ENCODE measurements around the gene SS18L1.
"Not testable (repeated sequence)": the region's sequence is repeated elsewhere in the genome, so short reads cannot be mapped to it uniquely, and the experiment has no call there.

Gene SS18L1

DNA sequence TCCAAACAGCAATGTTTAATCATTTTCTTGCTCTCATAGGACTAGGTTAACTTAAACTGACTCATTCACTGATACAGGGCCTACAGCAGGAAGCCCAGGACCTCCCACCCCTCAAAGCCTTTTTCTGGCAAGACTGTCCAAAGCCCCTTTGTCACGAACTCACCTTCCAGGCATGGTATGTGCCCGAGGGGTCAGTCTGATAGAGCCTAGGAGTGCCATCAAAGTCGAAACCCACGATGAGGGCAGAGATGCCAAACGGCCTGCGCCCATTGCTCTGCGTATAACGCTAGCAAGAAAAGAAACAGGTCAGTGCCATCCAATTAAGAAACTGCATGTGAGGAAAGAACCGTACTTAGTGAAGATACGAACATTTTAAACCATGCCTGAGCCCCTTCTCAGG, 4.7 kb upstream of the SS18L1 start:
- DNase-seq = no peak

DNA sequence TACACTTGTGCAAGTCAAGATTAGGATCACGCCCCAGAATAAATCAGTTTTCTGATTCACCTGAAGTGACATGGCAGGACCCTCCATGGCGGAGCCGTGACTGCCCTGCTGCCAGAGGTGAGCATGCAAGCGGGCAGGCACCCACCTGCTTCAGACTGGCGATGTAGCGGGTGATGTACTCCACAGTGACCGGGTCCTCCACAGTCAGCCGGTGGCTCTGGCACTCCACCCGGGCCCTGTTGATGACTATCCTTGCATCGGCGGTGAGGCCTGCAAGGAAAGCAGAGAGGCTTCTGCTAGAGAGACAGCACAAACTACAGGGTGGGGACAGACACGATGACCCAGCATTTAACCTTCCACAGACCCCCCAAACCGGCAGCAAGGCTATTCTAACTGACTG, 3.9 kb upstream of the SS18L1 start:
- no peak for DNase-seq

DNA sequence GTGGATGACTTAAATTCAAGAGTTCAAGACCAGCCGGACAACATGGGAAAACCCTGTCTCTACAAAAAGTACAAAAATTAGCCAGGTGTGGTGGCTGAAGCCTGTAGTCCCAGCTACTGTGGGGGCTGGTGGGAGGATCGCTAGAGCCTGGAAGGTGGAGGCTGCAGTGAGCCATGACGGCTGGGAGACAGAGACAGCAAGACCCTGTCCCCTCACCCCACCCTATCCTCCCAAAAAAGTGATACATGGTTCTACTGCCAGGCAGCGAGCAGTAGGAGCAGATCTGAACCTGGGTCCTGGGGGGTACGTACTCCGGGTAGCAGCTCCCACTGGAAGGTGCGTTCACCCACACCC, 2.5 kb upstream of the SS18L1 start:
- no peak for DNase-seq

DNA sequence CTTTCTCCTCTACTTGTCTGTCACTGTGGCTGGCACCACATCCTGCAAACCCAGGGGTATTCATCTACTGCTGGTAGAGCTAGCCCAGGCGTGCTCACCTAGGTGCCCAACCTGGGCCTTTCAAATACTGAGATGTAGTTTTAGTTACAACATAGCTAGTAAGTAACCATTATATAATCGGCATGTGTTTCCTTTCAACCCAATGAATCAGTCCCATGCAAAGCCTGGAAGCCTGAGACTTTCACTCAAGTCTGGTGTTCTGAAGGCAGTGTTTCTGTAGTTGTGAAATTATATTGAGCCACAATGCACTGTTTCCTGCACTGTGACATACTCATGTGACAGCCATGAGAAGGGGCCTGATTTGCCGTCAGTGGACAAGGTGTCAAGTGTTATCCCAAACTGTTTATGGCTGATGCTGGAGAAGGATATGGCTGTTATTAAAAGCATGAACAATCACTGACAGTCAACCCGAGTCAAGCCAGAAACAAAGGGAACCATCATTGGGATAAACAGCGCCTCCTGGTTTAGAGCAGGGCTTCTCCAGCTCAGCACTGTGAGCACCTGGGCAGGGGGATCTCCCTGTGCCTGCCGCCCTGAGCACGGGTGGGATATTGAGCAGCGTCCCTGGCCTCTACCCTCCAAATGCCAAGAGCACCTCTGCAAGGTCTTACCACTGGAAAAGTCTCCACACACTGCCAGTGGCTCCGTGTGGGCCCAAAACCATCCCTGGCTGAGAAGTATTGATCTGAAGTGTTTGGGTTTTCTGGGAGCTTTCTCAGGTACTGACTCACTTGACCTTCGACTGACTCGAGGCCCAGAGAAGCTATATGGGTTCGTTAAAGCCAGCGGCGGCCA, 1.9 kb upstream of the SS18L1 start:
- DNase-seq = no peak

DNA sequence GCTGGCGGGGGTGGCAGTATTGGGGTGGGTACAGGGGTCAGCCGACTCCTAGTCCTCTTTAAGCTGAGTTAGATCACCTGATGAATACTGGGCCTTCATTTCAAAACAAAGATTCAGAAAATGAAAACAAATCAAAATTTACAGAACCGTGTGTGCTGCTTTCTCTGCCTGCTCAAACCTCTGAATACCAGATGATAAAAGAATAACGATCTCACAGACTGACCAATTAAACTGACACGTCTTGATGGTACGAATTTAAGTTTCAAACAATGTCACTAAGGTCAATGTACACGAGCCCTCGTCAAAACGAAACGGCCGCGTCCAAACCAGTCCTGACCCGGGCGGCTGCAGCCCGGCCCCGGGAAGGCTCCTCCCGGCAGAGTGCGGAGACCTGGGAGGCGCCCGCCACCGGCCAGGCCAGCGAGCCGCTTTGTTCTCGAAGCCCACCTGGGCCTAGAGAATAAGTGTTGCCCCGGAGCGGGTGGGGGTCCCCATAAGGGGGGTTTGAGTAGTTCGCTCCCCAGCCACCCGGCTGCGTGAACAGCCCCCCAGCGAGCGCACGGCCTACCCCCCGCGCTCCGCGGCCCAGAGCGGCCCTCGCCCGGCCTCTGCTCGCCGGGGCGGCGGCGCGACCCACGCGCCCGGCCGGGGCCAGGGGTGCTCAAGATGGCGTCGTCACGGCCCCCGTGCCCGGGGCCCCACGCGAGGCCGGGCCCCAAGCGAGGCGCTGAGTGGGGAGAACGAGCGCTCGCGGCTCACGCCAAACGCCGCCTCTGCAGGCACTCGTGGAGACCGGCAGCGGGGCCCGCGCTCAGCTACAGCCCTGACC, 1.1 kb upstream of the SS18L1 start:
- DNase-seq = no peak

DNA sequence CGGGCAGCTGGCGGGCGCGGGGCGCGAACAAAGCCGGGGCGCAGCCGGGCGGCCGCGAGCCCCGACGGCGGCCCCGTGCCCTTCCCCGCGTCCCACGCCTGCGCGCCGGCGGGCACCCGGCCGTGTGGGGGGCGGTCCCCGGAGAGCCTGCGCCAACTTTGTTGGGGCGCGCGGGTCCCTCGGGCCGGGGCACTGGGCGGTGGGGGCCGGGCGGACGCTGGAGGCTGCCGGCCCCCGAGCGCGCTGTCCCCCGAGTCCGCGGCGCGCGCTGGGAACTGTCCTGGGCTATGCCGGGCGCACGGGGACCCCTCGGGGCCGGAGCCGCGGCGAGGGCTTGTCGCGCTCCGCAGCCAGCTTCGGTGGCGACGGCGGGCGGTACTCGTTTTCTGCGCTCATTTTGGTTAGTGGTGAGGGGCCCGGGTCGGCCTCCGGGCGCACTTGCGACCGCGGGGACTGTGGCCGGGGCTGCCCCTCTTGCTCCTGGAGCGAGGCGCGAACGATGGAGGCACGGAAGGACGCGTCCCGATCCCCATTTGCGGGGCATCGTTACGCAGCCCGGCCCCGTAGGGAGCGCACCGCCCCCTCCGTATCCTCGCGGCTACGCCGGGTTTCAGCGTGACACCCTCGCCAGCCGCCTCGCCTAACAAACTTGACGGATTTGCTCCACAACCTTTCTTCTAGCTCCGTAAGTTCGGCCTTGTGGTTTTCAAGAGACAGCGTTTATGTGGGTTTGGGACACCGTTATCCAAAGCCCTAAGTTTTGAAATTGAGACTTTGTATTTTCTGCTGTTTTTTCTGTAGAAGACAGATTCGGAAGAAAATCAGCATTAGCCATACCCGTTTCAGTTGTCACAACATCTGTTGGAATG, 622 bp downstream of the SS18L1 start:
- no peak for DNase-seq

DNA sequence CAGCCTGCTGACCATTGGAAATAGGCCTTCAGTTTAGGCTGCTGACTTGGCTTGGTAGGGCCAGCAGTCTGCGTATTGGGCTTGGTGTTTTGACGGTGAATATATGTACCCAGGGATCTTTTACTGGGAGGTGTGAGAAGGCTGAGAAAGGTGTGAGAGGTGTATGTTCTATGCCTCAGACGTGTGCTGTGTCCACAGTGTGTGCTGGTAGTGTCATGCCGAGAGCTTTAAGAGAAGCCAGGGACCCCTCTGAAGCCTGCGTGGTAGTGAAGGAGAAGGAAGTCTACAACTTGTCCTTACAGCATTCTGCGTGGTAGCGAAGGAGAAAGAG, 2.1 kb downstream of the SS18L1 start:
- no peak for DNase-seq

DNA sequence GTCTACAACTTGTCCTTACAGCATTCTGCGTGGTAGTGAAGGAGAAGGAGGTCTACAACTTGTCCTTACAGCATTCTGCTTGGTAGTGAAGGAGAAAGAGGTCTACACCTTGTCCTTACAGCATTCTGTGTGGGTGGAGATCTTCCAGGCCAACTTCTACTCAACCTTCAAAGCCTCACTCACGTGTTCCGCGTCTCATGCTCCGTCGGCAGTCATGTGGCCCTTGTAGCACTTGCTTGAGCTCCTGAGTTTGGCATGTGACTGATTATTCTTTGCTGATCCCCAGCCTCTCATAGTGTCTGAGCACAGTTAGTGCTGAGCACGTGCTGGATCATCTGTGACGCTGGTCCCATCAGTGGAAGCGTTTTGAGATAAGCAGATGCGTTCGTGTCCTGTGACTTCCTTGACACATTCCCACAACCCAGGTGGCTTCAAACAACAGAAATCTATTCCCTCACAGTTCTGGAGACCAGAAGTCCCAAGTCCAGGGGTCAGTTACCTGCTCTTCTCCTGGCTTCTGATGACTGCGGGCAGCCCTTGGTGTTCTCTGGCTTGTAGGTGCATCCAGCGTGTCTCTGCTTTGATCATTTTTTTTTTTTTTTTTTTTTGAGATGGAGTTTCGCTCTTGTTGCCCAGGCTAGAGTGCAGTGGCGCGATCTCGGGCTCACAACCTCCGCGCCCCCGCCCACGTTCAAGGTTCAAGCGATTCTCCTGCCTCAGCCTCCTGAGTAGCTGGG, 2.6 kb downstream of the SS18L1 start:
- no peak for DNase-seq

DNA sequence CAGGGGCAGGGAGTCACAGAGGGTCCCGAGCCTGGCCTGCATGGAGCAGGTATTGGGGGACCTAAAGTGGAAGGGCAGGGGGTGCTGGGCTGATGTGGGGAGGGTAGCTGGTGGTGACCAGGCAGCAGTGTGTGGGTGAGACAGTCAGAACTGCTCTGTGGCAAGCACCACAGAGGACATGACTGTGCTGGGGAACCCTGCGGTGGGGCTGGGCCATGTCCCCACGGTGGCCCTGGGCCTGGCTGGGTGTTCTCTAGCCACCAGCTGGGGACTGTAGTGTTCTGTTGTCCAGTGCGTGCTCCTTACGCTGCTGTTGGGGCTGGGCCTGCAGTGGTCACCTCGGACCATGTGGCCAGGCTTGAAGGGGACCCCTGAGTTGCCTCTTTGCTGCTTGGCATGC, 3.6 kb downstream of the SS18L1 start:
- no peak for DNase-seq

DNA sequence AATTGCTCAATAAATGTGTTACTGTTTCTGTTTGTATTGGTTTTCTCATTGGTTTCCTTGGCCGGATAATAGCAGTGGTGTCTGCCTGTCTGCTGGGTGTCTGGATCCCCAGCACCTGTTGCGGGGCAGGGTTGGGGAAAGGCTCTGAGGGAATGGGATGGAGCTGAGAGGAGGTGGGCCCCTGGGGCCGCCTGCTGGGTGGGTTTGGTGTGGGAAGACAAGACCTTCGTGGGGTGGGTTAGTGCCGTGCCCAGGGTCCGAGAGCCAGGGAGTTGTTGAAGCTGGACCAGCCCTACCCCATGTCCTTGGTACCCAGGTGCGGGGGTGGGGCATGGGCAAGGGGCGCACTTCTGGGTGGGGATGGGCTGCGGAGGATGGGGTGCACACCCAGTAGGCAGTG, 4.0 kb downstream of the SS18L1 start:
- no peak for DNase-seq

DNA sequence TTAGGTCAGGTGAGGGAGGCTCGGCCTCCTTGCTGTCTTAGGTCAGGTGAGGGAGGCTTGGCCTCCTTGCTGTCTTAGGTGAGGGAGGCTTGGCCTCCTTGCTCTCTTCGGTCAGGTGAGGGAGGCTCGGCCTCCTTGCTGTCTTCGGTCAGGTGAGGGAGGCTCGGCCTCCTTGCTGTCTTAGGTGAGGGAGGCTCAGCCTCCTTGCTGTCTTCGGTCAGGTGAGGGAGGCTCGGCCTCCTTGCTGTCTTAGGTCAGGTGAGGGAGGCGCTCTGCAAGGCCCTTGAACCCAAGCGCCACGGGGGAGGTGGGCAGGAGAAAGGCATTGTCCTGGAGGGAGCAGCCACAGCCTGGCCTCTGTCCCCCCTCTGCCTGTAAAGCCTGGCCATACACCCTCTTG, 4.8 kb downstream of the SS18L1 start:
- not testable (repeated sequence) for DNase-seq

DNA sequence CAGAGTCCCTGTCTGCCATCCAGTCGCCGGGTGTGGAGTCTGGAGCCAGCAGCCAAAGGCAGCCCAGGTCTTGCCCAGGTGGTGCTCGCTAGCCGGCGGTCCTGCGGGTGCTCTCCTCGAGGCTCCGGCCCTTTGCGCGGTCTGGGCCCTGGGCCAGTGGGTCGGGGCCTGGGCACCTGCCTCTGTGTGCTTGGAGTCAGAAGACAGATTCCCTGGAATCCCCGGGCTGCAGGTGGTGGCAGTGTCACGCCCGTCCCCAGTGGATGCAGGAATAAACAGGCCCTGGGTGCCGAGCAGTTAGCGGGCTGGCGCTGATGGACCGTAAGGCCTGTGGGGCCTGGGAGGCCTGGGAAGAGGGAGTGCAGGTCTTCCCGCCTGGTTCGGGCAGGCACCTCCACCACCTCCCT, 5.3 kb downstream of the SS18L1 start:
- DNase-seq = no peak

DNA sequence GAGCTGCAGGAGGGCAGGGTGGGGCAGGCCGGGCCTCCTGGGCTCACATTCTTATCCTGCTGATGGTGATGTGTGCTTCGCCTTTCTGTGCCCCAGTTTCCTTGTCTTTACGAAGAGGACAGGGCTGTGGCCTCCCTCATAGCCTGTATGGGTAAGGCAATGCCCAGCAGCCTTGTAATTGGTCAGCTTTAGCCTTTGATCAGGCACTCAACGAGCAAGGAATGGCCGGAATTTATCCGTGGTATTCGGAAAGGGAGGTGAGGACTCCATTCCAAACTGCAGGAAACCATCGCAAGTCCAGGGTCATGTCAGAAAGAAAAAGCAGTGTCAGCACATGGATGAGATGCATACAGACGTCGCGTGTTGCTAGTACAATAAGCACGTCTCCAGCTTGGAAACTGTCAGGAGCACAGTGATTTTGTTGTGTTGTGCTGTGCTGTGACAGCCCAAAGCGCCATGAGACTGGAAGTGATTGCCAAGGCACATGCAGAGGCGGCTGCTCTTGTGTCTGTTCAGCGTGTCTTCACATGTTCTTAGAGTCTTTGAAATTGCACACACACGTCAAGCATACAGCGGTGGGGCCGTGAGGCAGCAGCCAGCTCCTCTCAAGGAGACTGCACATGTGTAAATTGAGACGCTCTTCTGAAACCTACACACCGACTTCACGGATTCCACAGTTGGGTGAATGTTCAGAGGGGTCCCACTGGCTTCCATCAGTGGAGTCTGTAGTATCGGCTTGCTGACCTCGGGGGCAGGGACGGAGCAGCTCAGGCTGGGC, 6.2 kb downstream of the SS18L1 start:
- no peak for DNase-seq

DNA sequence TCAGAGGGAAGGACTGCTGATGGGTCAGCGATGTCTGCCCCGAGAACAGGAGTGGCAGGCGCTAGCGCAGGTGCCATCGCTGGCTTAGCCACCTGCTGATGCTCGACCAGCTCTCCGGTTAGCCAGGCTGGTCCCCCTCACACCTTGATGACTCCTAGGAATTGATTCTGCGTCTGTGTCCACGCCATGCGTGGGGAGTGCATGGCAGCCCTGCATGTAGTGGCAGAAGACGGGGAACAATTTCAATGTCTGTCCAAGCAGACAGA, 6.7 kb downstream of the SS18L1 start:
- DNase-seq = no peak

DNA sequence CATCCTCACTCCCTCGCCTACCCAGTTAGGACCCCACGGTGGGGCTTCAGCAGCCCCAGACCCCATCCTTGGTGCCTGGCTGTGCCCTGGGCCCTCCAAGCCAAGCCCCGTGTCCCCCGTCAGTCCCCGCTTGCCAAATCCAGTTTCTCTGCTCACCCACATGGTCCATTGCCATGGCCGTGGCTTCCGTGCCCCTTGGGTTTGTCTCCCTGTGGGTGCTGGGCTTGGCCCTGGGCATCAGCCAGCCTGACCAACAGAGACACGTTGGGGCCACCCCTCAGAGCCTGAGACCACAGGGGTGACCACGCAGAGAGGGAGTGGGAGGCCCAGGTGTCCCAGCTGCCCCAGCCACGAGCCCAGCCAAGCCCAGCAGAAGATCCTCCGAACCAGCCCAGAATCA, 7.7 kb downstream of the SS18L1 start:
- no peak for DNase-seq

DNA sequence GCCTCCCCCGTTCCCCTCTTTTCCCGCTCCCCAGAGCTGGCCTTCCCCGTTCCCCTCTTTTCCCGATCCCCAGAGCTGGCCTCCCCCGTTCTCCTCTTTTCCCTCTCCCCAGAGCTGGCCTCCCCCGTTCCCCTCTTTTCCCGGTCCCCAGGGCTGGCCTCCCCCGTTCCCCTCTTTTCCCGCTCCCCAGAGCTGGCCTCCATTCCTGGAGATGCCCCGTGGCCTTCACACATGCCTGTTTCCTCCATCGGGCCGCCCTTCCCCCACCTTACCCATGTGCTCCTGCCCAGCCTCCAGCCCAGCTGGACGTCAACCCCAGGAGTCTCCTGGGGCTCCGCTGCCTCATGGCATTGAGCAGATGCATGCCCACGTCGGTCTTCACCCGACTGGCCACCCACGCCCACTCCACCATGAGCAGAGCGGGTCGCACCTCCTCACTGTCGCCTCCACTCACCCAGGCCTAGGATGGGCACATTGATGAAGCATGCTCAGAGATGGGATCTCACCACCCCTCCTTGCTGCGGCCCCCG, 8.3 kb downstream of the SS18L1 start:
- no peak for DNase-seq

DNA sequence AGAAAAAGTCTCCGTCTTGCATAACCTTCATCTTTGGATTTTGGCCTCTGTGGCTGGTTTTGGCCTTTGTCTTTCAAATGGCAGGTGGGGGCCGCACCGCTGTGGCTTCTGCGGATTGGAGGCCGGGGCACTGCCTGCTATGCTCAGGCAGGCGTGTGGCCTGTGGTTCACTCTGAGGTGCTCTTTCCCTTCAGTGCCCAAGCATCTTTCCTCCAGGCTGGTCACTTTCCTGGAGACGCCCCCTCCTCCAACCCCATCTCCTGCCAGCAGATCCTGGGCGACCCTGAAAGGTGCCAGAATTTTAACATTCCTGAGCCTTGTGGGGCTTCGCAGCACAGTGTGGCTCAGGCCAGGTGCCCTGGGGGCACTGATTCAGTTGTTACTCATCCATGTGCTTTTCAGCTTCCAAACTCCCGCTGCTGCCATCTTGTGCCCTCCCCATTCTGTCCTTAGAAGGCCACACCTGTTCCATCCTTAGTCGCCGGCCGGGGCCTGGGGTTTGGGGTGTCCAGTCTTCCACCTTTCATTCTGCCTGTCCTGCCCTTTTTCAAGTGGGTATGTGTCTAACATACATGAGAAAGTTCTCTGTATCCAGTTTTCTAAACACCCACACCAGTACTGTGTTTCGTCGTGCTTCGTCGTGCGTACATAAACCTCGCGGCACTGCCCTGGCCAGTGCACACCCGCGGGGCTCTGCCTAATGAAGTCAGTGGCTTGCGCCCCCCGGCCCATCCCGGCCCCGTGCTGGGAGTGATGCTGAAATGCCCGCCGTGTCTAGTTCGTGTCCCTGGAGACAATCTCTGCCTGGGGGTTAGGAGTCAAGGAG, 12.1 kb downstream of the SS18L1 start:
- no peak for DNase-seq

DNA sequence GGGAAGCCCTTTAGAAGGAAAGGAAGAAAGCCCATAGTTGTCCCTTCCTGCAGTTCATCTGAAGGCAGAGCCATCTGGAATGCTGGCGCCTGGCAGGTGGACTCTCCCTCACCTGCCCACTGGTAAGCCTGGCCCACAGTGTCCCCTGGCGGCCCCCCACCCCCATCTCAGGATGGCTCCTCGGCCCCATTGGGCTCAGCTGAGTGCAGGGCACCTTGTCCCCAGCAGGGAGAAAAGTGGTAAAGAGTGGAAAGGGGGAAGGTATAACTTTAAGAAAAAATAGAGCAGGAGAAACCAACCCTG, 12.6 kb downstream of the SS18L1 start:
- no peak for DNase-seq

DNA sequence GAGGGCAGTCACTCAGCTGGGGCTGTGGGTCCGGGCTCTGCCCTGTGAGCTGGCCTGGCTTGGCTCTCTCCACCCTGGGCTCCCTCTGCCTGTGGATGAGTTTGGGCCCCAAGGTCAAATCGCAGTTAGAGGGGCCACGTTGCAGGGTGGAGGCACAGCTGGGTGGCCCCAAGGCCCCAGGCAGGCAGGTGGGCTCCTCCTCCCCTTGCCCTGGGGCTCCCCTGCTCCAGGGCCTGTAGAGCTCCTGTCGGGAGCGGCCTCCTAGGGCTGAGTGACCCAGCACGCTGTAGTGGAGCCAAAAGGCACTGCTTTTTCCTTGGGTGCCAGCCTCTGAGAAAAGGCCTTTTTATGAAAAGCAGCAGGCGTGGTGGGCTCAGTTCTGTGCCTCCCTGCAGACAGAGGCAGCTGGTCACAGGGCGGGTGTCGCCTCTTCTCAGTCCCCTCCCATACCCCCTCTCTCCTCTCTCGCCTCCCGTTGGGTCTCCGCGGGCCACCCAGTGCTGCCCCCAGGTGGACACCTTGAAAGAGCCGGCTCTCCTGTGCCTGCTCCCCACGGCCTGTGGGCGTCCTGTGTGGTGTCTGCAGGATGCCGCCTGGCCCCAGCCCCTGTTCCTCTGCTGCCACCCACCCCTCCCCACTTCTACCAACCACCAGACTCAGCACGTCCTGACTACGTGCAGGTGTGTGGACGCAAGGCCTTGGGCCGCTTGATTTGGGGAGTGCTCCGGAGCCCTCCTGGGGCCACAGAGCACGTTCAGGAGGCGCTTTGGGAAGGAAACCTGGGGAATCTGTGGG, 13.2 kb downstream of the SS18L1 start:
- DNase-seq = no peak

DNA sequence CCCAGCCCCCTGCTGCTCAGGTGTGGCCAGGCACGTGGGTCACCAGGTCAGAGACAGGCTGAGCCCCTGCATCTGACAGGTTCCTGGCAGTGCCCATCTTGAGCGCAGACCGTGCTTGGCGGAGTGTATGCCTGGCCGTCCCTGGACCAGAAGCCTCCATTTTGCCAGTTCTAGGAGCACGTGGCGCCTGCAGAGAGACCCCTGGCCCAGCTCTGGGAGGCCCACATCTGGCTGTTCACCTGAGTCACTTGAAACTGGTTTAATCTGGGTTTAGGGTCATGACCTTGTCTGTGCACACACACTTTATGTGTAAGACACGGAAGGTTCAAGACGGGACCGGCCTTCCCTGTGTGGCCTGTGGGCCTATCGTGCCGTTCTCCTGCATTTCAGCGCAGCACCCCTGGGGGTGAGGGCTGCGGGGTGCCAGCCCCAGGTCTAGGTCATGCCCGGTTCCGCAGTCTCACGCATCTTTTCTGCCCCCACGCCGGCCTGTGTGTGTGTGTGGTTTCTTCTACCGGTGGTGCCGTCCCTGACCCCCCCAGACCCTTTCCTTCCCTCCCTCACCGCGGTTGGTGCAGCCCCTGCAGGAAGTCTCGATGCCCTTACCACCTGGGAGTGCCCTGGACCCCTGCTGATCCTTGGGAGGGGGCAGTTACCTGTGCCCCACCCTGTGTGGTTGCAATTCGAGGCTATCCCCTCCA, 14.0 kb downstream of the SS18L1 start:
- DNase-seq = no peak

Measured in NCI-H2081 treated with DMSO at 0.1 percent for 48 hours (cell line).